Measurements from ENCODE around the gene EXOC3L2.
"Not testable (repeated sequence)": the region's sequence is repeated elsewhere in the genome, so short reads cannot be mapped to it uniquely, and the experiment has no call there.

EXOC3L2 gene

DNA sequence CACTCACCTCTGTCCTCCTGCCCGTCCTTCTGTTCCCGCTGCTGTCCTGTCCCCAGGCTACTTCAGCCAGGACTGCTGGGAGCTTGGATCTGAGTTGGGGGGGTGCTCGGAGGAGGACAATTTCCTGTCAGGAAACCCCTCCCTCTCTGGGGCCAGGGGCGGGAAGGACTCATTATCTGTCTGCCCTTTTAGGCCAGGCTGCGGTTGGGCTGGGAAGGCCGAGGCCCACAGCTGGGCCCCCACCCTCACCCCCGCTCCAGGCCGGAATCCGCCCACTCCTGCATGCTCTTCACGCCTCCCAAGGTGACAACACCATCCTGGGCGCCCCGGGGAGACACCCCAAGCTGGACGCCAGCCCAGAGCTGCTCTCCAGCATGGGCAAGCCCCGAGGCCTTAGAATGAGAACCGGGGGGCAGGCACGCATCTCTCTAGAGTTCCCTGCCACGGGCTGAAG is at the start of gene EXOC3L2:
EXOC3L2 (minus strand) TSS at position 74 of the 454 bp plus-strand sequence. CDS start 6,362 bp downstream, outside the sequence.
- no peak for DNase-seq (ENCODE audit: low read depth)

DNA sequence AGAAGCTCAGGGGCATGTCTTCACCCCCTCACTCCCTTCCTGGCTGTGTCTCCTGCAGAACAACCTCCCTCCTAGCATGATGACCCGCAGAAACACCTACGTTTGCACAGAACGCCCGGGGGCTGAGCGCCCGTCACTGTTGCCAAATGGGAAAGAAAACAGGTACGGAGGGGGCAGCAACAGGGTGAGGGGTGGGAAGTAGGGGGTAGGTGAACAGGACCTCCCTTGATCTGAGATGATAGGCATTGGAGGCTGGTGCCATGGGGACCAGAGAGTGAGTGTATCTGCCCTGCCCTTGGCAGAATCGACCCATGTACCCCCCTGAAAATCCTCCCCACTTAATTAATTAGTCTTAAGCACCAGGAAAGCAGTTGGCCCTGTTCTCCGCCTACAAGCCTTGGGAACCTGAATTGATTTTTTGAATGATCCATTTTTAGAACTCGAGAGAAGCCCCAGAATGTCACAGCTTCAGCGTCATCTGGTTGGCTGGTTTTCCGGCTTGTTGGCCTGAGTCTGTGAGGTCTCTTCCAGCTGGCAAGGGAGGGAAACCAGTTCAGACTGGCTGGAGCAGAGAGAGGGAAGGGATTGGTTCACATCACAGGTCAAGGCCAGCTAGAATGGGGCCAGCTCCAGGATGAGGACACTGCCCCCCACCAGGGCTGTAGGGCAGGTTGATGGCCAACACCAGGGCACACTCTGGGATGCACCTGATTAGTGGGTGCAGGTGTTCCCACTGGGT is 49.3 kb upstream of the EXOC3L2 start:
- DNase-seq (ENCODE audit: low read depth): no peak

DNA sequence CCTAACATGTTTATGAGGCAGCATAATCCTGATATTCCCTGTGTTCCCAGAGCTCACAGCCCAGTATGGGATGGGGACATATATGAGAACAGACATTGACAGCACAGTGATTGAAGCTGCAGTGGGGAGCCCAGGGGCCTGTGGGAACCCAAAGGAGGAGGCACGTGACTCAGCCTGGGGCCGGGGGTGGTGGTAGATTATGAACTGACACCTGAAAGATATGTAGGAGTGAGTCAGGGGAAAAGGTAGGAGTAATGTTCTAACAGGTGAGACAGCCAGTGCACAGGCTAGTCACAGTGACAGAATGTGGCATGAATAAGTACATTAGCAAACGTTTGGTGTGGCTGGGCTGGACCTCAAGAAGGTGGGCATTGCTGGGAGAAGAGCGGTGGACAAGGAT is 48.5 kb upstream of the EXOC3L2 start:
- no peak for DNase-seq (ENCODE audit: low read depth)

DNA sequence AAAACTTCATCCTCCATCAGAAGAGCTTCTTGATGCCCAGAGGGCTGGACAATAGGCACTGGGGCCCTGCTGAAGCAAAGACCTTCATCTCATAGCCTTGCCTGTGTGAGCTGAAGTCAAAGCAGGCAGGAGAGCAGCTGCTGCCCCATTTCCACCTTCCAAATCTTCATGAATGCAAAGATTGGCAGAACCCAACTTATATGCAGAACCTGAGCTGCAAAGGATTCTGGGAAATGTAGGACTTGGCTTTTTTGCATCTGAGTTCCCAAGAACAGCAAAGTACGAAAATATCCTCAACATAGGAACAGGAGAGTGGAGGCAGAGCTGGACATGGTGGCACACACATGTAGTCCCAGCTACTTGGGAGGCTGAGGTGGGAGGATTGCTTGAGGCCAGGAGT is 46.6 kb upstream of the EXOC3L2 start:
- DNase-seq (ENCODE audit: low read depth): no peak

DNA sequence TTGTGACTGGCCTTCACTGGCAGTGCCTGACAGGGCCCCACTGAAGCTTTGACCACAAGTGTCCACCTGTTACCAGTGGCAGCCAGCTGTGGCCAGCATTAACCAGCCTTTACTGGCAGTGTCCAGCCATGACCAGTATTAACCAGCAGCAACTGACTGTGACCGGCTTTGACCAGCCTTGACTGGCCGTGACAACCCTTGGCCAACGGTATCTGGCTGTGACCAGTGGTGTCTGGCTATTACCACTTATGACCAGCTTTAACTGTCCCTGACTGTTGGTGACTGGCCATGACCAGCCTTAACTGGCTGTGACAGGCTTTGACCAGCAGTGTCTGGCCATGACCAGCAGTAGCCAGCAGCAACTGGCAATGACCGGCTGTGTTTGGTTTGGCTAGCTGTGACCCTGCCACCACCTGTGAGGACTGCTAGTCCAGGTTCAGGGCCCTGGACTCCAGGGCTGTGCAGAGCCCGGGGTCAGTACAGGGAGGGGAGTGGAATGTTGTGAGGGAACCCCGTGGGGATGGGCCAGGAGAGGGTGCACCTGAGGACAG is 45.2 kb upstream of the EXOC3L2 start:
- DNase-seq (ENCODE audit: low read depth): no peak

DNA sequence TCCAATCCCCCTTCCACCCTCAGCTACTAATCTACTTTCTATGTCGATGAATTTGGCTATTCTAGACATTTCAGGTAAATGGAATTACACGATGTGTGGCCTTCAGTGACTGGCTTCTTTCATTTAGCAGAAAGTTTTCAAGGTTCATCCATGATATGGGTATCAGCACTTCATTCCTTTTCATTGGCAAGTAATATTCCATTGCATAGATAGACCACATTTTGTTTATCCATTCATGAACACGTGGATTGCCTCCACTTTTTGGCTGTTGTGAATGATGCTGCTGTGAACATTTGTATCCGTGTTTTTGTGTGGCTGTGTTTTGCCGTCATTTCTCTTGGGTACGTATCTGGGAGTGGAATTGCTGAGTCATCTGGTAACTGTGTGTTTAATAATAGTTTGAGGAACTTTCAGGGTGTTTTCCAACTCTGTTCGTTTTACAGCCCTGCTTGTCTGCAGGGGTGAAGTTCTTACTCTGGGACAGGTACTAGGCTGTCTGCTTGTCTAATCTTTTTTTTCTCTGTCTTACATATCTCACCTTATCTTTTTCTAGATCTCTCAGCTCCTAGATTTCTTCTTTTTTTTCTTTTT is 38.3 kb upstream of the EXOC3L2 start:
- no peak for DNase-seq (ENCODE audit: low read depth)

DNA sequence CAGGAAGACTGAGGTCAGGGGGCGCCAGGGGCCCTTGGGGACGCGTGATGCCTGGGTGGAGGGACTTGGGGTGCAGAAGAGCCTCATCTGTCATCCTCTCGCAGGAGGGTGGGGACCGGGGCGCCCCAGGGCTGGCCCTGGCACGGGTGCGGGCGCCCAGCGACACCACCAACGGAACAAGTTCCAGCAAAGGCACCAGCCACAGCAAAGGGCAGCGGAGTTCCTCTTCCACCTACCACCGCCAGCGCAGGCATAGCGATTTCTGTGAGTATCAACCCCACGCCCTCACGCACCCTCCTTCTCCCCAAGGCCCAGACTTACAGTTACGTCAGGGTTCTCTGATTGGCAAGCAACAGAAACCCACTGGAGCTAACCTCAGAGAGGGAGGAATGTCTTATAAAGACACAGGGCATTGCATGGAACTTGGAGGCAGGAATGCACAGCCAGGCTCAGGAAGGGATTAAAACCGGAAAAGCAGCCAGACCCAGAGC is 35.3 kb upstream of the EXOC3L2 start:
- no peak for DNase-seq (ENCODE audit: low read depth)

DNA sequence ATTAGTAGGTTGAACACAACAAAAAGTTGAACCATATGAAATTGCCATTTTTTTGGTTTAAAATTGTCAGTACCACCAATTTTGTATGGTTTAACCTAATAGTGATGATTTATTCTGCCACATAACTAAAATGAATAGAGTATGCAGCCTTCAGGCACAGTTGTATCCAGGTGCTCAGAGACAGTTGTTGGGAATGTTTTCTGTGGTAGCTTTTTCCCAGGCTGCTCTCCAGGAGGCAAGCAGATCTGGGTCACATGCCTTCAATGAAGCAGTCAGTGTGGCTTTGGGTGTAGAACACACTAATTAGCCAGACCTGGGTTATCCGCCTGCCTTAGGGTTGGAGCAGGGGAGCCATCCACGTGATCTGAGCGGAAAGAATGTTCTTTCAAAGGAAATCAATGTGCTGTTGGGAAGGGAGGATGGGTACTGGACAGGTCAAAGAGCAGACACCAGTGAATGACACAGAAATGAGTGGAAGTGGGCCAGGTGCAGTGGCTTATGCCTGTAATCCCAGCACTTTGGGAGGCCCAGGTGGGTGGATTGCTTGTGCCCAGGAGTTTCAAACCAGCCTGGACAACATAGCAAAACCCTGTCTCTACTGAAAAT is 34.5 kb upstream of the EXOC3L2 start:
- no peak for DNase-seq (ENCODE audit: low read depth)

DNA sequence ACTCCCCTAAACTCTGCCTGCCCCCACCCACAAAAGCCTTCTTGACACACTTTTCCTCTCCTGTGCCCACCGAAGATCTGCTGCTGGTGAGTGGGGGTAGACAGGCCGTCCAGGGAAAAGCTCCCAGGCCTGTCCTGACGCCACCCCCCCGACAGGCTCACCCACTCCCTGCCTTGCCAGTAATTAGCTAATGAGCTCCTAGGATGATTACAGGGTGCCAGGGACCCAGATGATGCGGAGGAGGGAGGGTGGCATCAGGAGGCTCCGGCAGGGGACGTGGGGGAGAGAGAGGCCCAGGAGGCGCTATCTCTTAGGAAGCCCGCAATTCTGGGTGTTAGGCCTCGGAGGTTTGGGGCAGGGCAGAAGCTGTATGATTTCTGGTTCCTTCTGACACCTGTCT is 32.9 kb upstream of the EXOC3L2 start:
- no peak for DNase-seq (ENCODE audit: low read depth)

DNA sequence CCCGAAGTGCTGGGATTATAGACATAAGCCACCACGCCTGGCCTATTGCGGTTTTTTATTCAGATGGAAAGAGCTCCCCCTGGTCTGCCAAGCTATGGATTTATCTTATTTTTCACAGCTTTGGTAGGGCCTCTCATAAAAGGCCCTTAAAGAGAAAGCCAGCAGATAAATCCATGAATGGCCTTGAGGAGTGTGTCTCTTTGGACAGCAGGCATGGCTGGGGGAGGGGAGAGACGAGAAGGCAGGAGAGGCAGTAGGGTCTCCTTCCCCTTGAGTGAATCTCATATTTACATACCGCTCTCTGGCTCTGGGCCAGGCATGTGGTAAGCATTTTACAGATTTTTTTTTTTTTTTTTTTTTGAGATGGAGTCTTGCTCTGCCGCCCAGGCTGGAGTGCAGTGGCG is 31.1 kb upstream of the EXOC3L2 start:
- no peak for DNase-seq (ENCODE audit: low read depth)

DNA sequence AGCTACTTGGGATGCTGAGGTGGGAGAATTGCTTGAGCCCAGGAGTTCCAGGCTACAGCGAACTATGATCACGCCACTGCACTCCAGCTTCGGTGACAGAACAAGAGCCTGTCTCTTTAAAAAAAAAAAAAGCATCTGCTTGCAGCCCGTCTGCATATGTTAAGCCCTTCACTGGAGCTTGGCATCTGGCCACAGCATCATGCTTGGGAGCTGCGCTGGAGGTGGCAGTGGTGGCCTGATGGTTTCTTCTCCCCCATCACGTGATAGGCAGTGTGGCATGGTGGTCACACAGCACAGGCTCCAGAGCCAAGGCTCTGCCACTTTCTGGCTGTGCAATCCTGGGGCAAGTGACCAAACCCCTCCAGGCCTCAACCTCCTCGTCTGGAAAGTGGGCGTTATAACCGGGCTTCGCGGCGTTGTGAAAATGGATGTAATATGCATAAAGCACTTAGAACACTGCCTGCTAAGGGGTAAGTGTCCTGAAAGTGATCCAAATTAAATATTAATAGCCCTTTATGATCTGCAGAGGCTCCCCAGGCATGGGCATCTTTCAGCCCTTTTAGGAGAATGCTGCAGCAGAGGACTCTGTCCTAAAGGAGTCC is 30.3 kb upstream of the EXOC3L2 start:
- no peak for DNase-seq (ENCODE audit: low read depth)

DNA sequence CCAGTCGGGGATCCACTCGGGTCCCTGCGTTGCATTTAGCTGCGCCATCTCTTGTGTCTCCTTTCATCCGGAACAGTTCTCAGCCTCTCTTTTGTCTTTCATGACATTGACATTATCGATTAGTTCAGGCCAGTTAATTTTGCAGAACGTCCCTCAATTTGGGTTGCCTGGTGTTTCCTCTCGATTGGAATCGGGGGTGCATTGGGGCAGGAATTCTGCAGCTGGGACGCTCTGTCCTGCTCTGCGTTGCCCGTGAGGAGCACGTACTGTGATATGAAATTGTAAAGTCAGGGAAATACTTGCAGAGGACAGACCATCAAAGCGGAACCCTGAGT is 28.3 kb upstream of the EXOC3L2 start:
- no peak for DNase-seq (ENCODE audit: low read depth)

DNA sequence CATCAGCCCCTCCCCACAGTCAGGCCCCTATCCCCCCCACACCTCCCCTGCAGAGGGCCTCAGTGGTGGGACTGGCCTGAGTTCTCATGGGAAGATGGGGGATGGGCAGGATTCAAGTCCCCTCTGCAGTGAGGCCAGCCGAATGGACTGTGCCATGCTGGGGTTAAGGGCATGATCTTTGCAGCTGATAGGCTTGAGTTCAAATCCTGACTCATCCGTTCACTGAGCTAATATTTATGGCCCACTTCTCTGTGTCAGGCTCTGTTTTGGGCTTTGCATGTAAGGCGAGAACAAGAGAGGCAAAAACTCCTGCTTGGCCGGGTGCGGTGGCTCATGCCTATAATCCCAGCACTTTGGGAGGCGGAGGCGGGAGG is 26.5 kb upstream of the EXOC3L2 start:
- DNase-seq (ENCODE audit: low read depth): no peak

DNA sequence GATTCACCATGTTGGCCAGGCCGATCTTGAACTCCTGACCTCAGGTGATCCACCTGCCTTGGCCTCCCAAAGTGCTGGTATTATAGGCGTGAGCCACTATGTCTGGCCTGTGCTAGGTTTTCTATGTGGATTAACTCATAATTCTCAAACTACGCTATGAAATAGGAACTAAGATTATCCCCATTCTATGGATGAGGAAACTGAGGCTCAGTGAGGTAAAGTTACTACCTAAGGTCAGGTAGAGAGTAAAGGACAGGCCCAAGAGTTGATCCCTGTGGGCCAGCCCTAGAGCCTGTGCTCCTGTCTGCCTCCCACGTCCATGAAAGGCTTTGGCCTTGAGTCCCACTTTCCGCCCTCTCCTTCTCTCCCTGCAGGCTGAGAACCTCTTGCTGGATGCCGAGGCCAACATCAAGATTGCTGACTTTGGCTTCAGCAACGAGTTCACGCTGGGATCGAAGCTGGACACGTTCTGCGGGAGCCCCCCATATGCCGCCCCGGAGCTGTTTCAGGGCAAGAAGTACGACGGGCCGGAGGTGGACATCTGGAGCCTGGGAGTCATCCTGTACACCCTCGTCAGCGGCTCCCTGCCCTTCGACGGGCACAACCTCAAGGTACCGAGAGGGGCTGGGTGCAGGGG is 26.0 kb upstream of the EXOC3L2 start:
- no peak for DNase-seq (ENCODE audit: low read depth)

DNA sequence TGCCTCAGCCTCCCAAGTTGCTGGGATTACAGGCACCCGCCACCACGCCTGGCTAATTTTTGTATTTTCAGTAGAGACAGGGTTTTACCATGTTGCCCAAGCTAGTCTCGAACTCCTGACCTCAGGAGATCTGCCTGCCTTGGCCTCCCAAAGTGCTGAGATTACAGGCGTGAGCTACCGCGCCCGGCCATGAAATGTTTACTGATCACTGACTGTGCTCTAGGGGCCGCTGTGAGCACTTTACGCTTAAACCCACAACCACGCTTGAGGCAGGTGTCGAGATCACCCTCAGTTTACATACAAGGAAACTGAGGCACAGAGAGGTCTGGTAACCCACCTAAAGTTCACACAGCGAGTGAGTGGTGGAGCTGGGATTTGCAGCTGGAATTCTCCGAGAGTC is 24.7 kb upstream of the EXOC3L2 start:
- not testable (repeated sequence) for DNase-seq (ENCODE audit: low read depth)

DNA sequence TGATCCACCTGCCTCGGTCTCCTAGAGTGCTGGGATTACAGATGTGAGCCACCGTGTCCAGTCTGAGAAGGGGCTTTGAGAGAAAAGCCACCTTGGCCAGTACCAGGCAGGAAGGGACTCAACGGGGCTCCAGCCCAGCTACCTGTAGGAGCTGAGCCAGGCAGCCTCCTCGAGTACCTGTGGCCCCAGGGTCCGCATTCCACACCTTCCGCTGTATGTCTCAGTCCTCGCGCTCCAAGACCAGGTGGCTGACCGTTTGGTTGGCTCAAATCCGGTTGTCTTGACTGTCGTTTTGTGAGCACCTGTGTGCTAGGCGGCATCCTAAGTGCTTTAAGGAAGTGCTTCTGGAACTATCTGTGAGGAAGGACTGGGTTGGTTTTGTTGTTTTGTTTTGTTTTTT is 22.1 kb upstream of the EXOC3L2 start:
- no peak for DNase-seq (ENCODE audit: low read depth)

DNA sequence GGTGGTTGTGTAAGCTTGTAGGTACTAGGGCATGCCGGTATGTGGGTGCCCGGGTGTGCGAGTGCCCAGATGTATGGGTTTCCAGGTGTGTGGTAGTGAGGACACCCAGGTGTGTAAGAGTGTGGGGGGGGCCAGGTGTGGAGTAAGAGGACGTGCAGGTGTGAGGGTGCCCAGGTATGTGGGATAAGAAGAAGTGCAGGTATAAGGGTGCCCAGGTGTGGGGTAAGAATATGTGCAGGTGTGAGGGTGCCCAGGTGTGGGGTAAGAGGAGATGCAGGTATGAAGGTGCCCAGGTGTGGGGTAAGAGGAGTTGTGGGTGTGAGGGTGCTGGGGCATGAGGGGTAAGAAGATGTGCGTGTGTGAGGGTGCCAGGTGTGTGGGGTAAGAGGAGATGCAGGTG is 20.2 kb upstream of the EXOC3L2 start:
- DNase-seq (ENCODE audit: low read depth): no peak

DNA sequence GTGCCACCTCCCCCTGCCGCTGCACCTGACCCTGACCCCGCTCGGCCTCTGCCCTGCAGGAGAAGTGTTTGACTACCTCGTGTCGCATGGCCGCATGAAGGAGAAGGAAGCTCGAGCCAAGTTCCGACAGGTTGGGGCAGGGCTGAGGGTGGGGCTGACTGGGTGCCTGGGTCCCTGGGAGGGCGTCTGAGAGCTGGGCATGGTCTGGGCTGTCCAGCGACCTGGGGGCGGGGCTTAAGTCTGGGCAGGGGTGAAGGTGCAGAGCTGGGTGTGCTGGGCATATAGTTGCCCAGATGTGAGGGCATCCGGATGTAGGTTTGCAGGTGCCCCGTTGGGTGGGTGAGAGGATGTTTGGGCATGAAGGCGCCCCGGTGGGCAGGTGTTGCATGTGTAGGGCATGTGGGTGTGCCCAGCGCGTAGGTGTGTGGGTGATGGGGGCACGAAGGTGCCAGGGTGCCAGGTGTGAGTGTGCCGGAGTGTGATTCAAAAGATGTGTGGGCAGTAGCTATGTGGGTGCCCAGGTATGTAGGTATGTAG is 19.6 kb upstream of the EXOC3L2 start:
- DNase-seq (ENCODE audit: low read depth): no peak

DNA sequence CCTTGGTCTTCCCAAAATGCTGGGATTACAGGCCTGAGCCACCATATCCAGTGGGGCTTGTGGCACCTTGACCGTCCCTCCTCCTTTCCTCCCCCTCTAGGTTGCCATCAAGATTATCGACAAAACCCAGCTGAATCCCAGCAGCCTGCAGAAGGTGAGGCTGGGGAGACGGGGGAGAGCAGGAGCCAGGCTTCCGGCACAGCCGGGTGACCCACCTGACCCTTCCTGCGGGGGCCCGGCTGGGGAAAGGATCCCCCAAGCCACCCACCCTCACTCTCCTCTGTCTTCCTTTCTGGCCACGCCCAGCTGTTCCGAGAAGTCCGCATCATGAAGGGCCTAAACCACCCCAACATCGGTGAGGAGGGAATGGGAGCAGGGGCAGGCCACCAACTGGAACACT is 17.8 kb upstream of the EXOC3L2 start:
- DNase-seq (ENCODE audit: low read depth): no peak

DNA sequence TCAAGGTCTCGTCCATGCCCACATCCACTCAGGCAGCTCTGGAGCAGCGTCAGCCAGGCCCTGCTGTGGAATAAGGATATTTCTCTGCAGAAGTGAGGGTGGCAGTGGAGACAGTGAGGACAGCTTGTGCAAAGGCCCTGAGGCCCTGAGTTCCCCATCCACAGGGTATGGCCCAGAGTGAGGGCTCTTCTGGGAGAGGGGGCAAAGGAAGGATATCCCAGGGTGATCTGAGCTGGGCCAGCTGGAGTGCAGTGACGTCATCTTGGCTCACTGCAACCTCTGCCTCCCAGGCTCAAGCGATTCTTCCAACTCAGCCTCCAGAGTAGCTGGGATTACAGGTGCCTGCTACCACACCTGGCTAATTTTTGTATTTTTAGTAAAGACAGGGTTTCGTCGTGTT is 17.4 kb upstream of the EXOC3L2 start:
- DNase-seq (ENCODE audit: low read depth): no peak

DNA sequence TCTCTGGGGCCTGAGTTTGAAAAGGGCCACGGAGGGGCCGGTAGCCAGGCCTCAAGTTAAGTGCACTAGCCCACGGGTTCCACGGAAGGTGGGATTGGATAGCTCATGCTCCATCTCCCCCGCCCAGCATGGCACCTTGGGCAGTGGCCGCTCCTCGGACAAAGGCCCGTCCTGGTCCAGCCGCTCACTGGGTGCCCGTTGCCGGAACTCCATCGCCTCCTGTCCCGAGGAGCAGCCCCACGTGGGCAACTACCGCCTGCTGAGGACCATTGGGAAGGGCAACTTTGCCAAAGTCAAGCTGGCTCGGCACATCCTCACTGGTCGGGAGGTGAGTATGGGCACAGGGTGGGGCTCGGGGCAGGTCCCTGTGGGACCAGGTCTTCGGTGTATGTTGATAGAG is 13.7 kb upstream of the EXOC3L2 start:
- no peak for DNase-seq (ENCODE audit: low read depth)

DNA sequence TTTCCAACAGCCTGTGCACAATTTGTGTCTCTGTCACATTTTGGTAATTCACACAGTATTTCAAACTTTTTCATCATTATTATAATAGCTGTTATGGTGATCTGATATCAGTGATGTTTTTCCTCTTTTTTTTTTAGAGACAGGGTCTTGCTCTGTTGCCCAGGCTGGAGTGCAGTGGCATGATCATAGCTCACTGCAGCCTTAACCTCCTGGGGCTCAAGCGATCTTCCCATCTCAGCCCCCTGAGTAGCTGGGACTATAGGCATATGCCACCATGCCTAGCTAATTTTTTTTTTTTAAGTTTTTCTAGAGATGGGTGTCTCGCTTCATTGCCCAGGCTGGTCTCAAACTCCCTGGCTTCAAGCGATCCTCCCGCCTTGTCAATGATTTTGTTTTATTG is 11.6 kb upstream of the EXOC3L2 start:
- no peak for DNase-seq (ENCODE audit: low read depth)
